Neural progenitor cell (in vitro differentiated cells): ENCODE measurements around the gene ASPHD2. TPM values are rescaled to one million over a fixed set of nuclear protein-coding genes. Genes with fewer than 3 reads are reported as not detected.

Source experiments
- DNase-seq: peaks from one replicate; pipeline ENCODE4 v3.0.0-alpha.2; 2016; ENCODE audit warnings: low spot score
- H2AFZ ChIP-seq: fragments of 200-600 bp; sonication (generic); replicated peaks from 2 replicates; pipeline ENCODE4 v1.6.1; 2016; ENCODE audit warnings: antibody characterized with exemption
- H3F3A ChIP-seq: fragments of 200-600 bp; sonication (generic); 2 replicates; pipeline ENCODE4 v1.6.1; 2016; ENCODE audit warnings: antibody characterized with exemption, low read depth
- H3K27ac ChIP-seq: fragments of 200-600 bp; sonication (generic); 2 replicates; pipeline ENCODE4 v1.5.1; 2016; ENCODE audit warnings: mild to moderate bottlenecking
- H3K27me3 ChIP-seq: fragments of 200-600 bp; sonication (generic); 2 replicates; pipeline ENCODE4 v1.6.1; 2016; ENCODE audit warnings: mild to moderate bottlenecking, moderate library complexity
- H3K36me3 ChIP-seq: fragments of 200-600 bp; sonication (generic); 2 replicates; pipeline ENCODE4 v1.5.1; 2016
- H3K4me1 ChIP-seq: fragments of 200-600 bp; sonication (generic); 2 replicates; pipeline ENCODE4 v1.6.1; 2016; ENCODE audit warnings: mixed run types
- H3K4me2 ChIP-seq: fragments of 200-600 bp; sonication (generic); 2 replicates; pipeline ENCODE4 v1.6.1; 2016
- H3K4me3 ChIP-seq: fragments of 200-600 bp; sonication (generic); 2 replicates; pipeline ENCODE4 v1.5.1; 2016
- H3K79me2 ChIP-seq: fragments of 200-600 bp; sonication (generic); 2 replicates; pipeline ENCODE4 v1.6.1; 2016; ENCODE audit warnings: low read depth
- H3K9ac ChIP-seq: fragments of 200-600 bp; sonication (generic); 2 replicates; pipeline ENCODE4 v1.6.1; 2016
- H3K9me3 ChIP-seq: fragments of 200-600 bp; sonication (generic); 2 replicates; pipeline ENCODE4 v1.5.1; 2016; ENCODE audit warnings: low read depth
- H4K20me1 ChIP-seq: fragments of 200-600 bp; sonication (generic); 2 replicates; pipeline ENCODE4 v1.6.1; 2016; ENCODE audit warnings: low read depth
- H3K27ac Mint-ChIP-seq: 3 replicates; pipeline ENCODE4 v1.8.0; 2021; ENCODE audit warnings: mixed read lengths
- H3K27me3 Mint-ChIP-seq: 2 replicates; pipeline ENCODE4 v1.8.0; 2022; ENCODE audit warnings: low read depth, mild to moderate bottlenecking, inconsistent platforms, moderate library complexity, mixed read lengths; ENCODE audit not compliant: insufficient read depth
- H3K36me3 Mint-ChIP-seq: 3 replicates; pipeline ENCODE4 v1.8.0; 2021; ENCODE audit warnings: mixed read lengths
- H3K4me1 Mint-ChIP-seq: 3 replicates; pipeline ENCODE4 v1.8.0; 2021; ENCODE audit warnings: mixed read lengths
- H3K4me3 Mint-ChIP-seq: 3 replicates; pipeline ENCODE4 v1.8.0; 2021; ENCODE audit warnings: mild to moderate bottlenecking, moderate library complexity, mixed read lengths
- H3K9me3 Mint-ChIP-seq: 3 replicates; pipeline ENCODE4 v1.8.0; 2020; ENCODE audit warnings: mixed read lengths
- EZH2 ChIP-seq: fragments of 200-600 bp; sonication (generic); IDR thresholded peaks from 2 replicates; pipeline ENCODE4 v1.6.1; 2017; ENCODE audit warnings: antibody characterized with exemption, mild to moderate bottlenecking, moderate library complexity
- EZH2phosphoT487 ChIP-seq: fragments of 200-600 bp; sonication (generic); IDR thresholded peaks from 2 replicates; pipeline ENCODE4 v1.6.1; 2017; ENCODE audit warnings: antibody characterized with exemption
- total RNA-seq: library from RNA; depleted of rRNA; stranded (reverse); fragments of >200 nt; gene quantifications from 2 replicates; pipeline ENCODE4 v1.2.3, GENCODE V29; 2015; ENCODE audit warnings: low replicate concordance
- TF ChIP-seq, protein P1 (sequence below): fragments of 200-600 bp; sonication (generic); IDR thresholded peaks from 2 replicates; pipeline ENCODE4 v1.5.1; 2017; ENCODE audit warnings: antibody characterized with exemption, mild to moderate bottlenecking

The ASPHD2 gene, protein sequence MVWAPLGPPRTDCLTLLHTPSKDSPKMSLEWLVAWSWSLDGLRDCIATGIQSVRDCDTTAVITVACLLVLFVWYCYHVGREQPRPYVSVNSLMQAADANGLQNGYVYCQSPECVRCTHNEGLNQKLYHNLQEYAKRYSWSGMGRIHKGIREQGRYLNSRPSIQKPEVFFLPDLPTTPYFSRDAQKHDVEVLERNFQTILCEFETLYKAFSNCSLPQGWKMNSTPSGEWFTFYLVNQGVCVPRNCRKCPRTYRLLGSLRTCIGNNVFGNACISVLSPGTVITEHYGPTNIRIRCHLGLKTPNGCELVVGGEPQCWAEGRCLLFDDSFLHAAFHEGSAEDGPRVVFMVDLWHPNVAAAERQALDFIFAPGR
- total RNA-seq, result 9.3 and 12.7 TPM in 2 replicates

DNA sequence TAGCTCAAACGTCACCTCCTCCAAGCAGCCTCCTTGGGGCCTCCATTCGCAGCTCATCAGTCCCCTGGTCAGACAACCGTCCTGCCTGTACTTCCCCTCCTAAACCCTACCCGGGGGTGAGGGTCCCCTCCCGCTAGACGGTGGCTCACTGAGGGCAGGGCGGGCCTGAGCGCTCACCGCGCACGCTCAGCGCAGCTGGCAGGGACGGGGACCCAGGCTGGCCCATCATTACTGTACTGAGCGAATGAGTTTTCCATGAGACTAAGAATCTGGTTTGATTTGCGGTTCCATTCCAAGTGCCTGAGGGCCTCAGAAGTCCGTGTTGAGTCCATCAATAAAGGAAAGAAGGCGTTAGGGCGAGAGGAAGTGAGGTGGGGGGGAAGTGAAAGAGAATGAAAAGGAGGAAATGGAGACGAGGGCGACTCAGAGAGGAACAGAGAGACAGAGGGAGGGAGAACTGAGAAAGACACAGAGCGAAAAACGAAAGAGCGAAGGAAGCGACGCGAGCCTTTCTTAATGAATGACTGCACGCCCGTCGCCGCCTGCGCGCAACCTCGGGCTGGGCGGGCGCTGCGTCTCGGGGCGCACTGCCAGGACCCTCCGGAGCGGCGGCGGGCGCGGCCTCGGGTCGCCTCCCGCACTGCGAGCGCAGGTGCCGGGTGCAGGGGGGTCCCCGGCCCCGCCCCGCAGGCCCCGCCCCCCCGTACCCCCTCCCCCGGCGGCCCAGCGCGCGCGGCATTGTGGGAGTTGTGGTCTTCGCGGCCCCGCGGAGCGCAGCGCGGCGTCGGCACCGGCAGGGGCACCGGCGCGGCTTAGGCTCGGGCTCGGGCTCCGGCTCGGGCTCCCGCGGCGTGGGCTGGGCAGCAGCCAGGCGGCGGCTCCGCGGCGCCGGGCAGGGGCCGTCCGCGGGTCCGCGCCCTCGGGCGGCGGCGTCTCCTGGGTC, at the start of gene ASPHD2:
ASPHD2 (plus strand) TSS at position 746 of the 943 bp plus-strand sequence. CDS start 4,356 bp downstream, outside the sequence.
- Histone ChIP-seq H3F3A (peaks cover 32% of the 10 kb centered on the region), H3K36me3 (no peaks in the 10 kb centered on the region), H3K4me2 (peak within 1 kb of the TSS; percentile 80), H3K79me2 (peaks cover 17% of the 10 kb centered on the region), H3K27me3 (peaks cover 50% of the 10 kb centered on the region), H3K4me1 (peaks cover 34% of the 10 kb centered on the region), H3K9ac (no peak within 1 kb of the TSS), H4K20me1 (peaks cover 21% of the 10 kb centered on the region), H2AFZ (peak within 1 kb of the TSS; percentile 96), H3K27ac (no peak within 1 kb of the TSS), H3K9me3 (no peaks in the 10 kb centered on the region), H3K4me3 (peak within 1 kb of the TSS; percentile 56)
- Mint-ChIP-seq H3K4me3 (peak within 1 kb of the TSS; percentile 97), H3K4me1 (peaks cover 38% of the 10 kb centered on the region), H3K36me3 (no peaks in the 10 kb centered on the region), H3K27me3 (peaks cover 14% of the 10 kb centered on the region), H3K9me3 (no peaks in the 10 kb centered on the region), H3K27ac (peak within 1 kb of the TSS; percentile 84)
- DNase-seq, result peak; percentile 93
- TF ChIP-seq EZH2, result no peak
- TF ChIP-seq, protein P1, sequence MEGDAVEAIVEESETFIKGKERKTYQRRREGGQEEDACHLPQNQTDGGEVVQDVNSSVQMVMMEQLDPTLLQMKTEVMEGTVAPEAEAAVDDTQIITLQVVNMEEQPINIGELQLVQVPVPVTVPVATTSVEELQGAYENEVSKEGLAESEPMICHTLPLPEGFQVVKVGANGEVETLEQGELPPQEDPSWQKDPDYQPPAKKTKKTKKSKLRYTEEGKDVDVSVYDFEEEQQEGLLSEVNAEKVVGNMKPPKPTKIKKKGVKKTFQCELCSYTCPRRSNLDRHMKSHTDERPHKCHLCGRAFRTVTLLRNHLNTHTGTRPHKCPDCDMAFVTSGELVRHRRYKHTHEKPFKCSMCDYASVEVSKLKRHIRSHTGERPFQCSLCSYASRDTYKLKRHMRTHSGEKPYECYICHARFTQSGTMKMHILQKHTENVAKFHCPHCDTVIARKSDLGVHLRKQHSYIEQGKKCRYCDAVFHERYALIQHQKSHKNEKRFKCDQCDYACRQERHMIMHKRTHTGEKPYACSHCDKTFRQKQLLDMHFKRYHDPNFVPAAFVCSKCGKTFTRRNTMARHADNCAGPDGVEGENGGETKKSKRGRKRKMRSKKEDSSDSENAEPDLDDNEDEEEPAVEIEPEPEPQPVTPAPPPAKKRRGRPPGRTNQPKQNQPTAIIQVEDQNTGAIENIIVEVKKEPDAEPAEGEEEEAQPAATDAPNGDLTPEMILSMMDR, result no peak
- no peak for TF ChIP-seq EZH2phosphoT487

DNA sequence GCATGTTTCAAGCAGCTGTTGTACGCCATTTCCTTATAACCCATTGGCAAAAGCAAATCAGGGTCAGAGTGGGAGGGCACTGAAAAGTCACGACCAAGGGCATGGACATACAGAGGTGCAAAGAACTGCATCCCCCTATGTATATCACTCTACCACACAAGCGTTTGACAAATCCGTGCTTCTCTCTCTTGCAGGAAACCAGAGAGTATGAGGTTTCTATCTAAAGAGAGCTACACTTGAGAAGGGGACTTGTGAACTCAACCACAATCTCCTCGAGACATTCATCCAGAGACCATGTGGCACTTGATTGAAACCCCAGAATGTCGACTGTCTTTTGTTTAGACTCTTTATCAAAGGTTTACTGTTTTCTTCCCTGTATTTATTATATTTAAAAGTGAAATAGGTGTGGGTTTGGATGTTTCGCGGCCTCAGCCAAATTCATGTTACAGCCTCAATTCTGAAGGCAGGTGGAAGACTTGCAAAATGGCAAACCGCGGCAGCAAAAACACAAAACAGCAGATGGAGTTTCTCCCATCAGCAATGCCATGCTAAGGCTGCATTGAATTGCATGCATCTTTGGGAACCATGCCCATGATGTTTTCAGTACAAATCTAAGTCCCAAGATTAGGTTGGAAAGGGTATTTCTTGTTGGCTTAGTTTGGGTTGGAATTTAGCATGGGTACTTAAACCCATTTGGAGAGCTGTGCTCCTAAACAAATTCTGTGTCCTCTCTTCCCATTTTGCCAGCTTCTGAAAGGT, 48.8 kb upstream of the ASPHD2 start:
- Histone ChIP-seq H3K9me3 (no peaks in the 10 kb centered on the region), H3F3A (peaks cover 5% of the 10 kb centered on the region), H3K4me2 (no peak overlapping the region), H3K27me3 (peaks cover 35% of the 10 kb centered on the region), H3K4me3 (no peak overlapping the region), H3K4me1 (peaks cover 15% of the 10 kb centered on the region), H3K79me2 (no peaks in the 10 kb centered on the region), H2AFZ (no peak overlapping the region), H3K9ac (no peak overlapping the region), H3K27ac (no peak overlapping the region), H3K36me3 (no peaks in the 10 kb centered on the region), H4K20me1 (no peaks in the 10 kb centered on the region)
- DNase-seq, result no peak
- peaks cover 6% of the 10 kb centered on the region for H3K9me3 Mint-ChIP-seq
- no peak overlapping the region for H3K4me3 Mint-ChIP-seq
- peaks cover 25% of the 10 kb centered on the region for H3K4me1 Mint-ChIP-seq
- TF ChIP-seq EZH2phosphoT487 (no peak), EZH2 (no peak)
- TF ChIP-seq, protein P1, result no peak
- H3K27me3 Mint-ChIP-seq, result peaks cover 4% of the 10 kb centered on the region
- H3K27ac Mint-ChIP-seq, result no peak overlapping the region
- peaks cover 2% of the 10 kb centered on the region for H3K36me3 Mint-ChIP-seq

DNA sequence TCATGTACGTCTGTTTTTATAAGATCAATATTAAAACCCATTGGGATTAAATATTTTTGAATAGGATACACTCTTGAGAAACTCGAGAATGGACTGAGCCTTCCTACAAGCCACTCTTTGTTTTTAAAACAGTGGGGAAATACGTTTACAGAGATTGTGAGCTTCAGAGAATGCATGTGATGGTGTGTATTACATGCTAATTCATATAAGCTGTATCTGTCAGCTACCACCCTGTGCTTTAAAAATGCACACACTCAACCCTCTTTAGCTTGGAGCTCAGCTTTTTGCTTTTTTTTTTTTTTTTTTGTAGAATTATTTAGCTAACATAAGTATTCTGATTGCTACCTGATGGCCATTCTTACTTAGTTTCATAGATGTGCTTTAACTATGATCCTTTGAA, 46.3 kb upstream of the ASPHD2 start:
- TF ChIP-seq EZH2phosphoT487 (no peak), EZH2 (no peak)
- TF ChIP-seq, protein P1, result no peak
- Histone ChIP-seq H3K27me3 (peaks cover 35% of the 10 kb centered on the region), H3F3A (no peaks in the 10 kb centered on the region), H4K20me1 (no peaks in the 10 kb centered on the region), H3K36me3 (no peaks in the 10 kb centered on the region), H3K4me3 (no peak overlapping the region), H3K4me2 (no peak overlapping the region), H3K9me3 (no peaks in the 10 kb centered on the region), H3K9ac (no peak overlapping the region), H3K27ac (no peak overlapping the region), H2AFZ (no peak overlapping the region), H3K4me1 (peaks cover 13% of the 10 kb centered on the region), H3K79me2 (no peaks in the 10 kb centered on the region)
- peaks cover 9% of the 10 kb centered on the region for H3K27me3 Mint-ChIP-seq
- DNase-seq, result no peak
- peaks cover 13% of the 10 kb centered on the region for H3K4me1 Mint-ChIP-seq
- H3K36me3 Mint-ChIP-seq, result peaks cover 2% of the 10 kb centered on the region
- H3K4me3 Mint-ChIP-seq, result no peak overlapping the region
- peaks cover 11% of the 10 kb centered on the region for H3K9me3 Mint-ChIP-seq
- no peak overlapping the region for H3K27ac Mint-ChIP-seq
